IMR-90 (cell line): Measurements from ENCODE around the gene TRIM4. TPM values are rescaled to one million over a fixed set of nuclear protein-coding genes. Genes with fewer than 3 reads are reported as not detected.

Source experiments
- ATAC-seq: fragments of 200-7000 bp; cut with Tn5 transposase; 2 replicates; pipeline ENCODE4 v1.9.1; 2020; ENCODE audit warnings: low read depth, mild to moderate bottlenecking, moderate library complexity
- BruUV-seq: library from RNA; stranded (reverse); fragments of 400-500 nt; replicated peaks from 2 replicates; lab custom pipeline; 2021; lab: Mats Ljungman, UMichigan
- CTCF ChIA-PET: fragments of 300-600 bp; formaldehyde crosslinking; extraction: SDS; loops from one replicate; lab custom pipeline; 2021; ENCODE audit warnings: antibody characterized with exemption; lab: Yijun Ruan, JAX
- POLR2A ChIA-PET: fragments of 300-600 bp; sonication (Branson Sonifier 250); formaldehyde crosslinking; loops from one replicate; lab custom pipeline; 2022; ENCODE audit warnings: antibody characterized with exemption; ENCODE audit not compliant: unreplicated experiment; lab: Charles Lee
- DNase-seq: peaks from one replicate; pipeline ENCODE4 v3.0.0; 2013
- H2AFZ ChIP-seq: replicated peaks from 2 replicates; pipeline ENCODE3; 2013; ENCODE audit warnings: low read length, mild to moderate bottlenecking; ENCODE audit not compliant: poor library complexity
- H2AK5ac ChIP-seq: 2 replicates; pipeline ENCODE4 v1.6.1; 2013; ENCODE audit warnings: low read depth, low read length, inconsistent platforms
- H2AK9ac ChIP-seq: replicated peaks from 2 replicates; pipeline ENCODE3; 2013; ENCODE audit warnings: mild to moderate bottlenecking, low read depth, low read length, moderate library complexity; ENCODE audit not compliant: poor library complexity
- H2BK120ac ChIP-seq: 2 replicates; pipeline ENCODE4 v1.6.1; 2013; ENCODE audit warnings: low read depth, low read length, inconsistent platforms
- H2BK15ac ChIP-seq: 3 replicates; pipeline ENCODE4 v1.6.1; 2013; ENCODE audit warnings: low read depth, low read length, inconsistent platforms
- H2BK20ac ChIP-seq: 2 replicates; pipeline ENCODE4 v1.6.1; 2013; ENCODE audit warnings: low read depth, mild to moderate bottlenecking, inconsistent platforms, low read length, moderate library complexity
- H2BK5ac ChIP-seq: 2 replicates; pipeline ENCODE4 v1.6.1; 2013; ENCODE audit warnings: mild to moderate bottlenecking, low read depth, low read length, inconsistent platforms; ENCODE audit not compliant: poor library complexity, severe bottlenecking
- H3K14ac ChIP-seq: replicated peaks from 2 replicates; pipeline ENCODE4 v1.6.1; 2013; ENCODE audit warnings: low read depth, low read length, inconsistent platforms
- H3K18ac ChIP-seq: 2 replicates; pipeline ENCODE4 v1.6.1; 2013; ENCODE audit warnings: low read depth, low read length, control low read depth
- H3K23ac ChIP-seq: 2 replicates; pipeline ENCODE4 v1.6.1; 2013; ENCODE audit warnings: low read depth, low read length, inconsistent platforms
- H3K27ac ChIP-seq: 2 replicates; pipeline ENCODE4 v1.5.1; 2013; ENCODE audit warnings: mild to moderate bottlenecking, control low read depth, low read length; ENCODE audit not compliant: insufficient read depth
- H3K27me3 ChIP-seq: 2 replicates; pipeline ENCODE4 v1.6.1; 2013; ENCODE audit warnings: low read length; ENCODE audit not compliant: control insufficient read depth, insufficient read depth
- H3K36me3 ChIP-seq: 2 replicates; pipeline ENCODE4 v1.6.1; 2013; ENCODE audit warnings: low read length, mixed read lengths; ENCODE audit not compliant: control insufficient read depth, insufficient read depth
- H3K4ac ChIP-seq: 2 replicates; pipeline ENCODE4 v1.6.1; 2013; ENCODE audit warnings: low read depth, low read length, inconsistent platforms
- H3K4me1 ChIP-seq: 2 replicates; pipeline ENCODE4 v1.6.1; 2013; ENCODE audit warnings: low read length, mixed read lengths; ENCODE audit not compliant: control insufficient read depth, insufficient read depth
- H3K4me2 ChIP-seq: 2 replicates; pipeline ENCODE4 v1.6.1; 2013; ENCODE audit warnings: low read depth, mild to moderate bottlenecking, control low read depth, low read length, moderate library complexity
- H3K4me3 ChIP-seq: 2 replicates; pipeline ENCODE4 v1.5.1; 2013; ENCODE audit warnings: low read depth, mild to moderate bottlenecking, control low read depth, low read length, moderate library complexity; ENCODE audit not compliant: insufficient read depth
- H3K56ac ChIP-seq: 2 replicates; pipeline ENCODE4 v1.6.1; 2013; ENCODE audit warnings: low read length, inconsistent platforms; ENCODE audit not compliant: insufficient read depth; ENCODE audit errors: extremely low read depth
- H3K79me1 ChIP-seq, 2 experiments: 2 replicates each; pipeline ENCODE4 v1.6.1; 2013; ENCODE audit warnings: low read length in 2 of 2, inconsistent platforms in 1 of 2, low read depth in 1 of 2
- H3K9ac ChIP-seq: 2 replicates; pipeline ENCODE4 v1.6.1; 2013; ENCODE audit warnings: low read depth, low read length, control low read depth
- H3K9me1 ChIP-seq: 2 replicates; pipeline ENCODE4 v1.6.1; 2013; ENCODE audit warnings: low read length, inconsistent platforms; ENCODE audit not compliant: insufficient read depth
- H3K9me3 ChIP-seq: 2 replicates; pipeline ENCODE4 v1.6.1; 2013; ENCODE audit warnings: low read length; ENCODE audit not compliant: control insufficient read depth, insufficient read depth
- H4K20me1 ChIP-seq: 2 replicates; pipeline ENCODE4 v1.6.1; 2013; ENCODE audit warnings: low read length, inconsistent platforms; ENCODE audit not compliant: insufficient read depth
- H4K5ac ChIP-seq: 2 replicates; pipeline ENCODE4 v1.6.1; 2013; ENCODE audit warnings: mild to moderate bottlenecking, low read depth, low read length, control low read depth
- H4K8ac ChIP-seq, 2 experiments: 2 replicates each; pipeline ENCODE4 v1.6.1; 2013; ENCODE audit warnings: low read depth in 2 of 2, low read length in 2 of 2, control low read depth in 1 of 2, inconsistent platforms in 1 of 2
- H4K91ac ChIP-seq: 2 replicates; pipeline ENCODE4 v1.6.1; 2013; ENCODE audit warnings: low read depth, low read length, inconsistent platforms; ENCODE audit not compliant: insufficient read depth
- CTCF ChIP-seq: conservative IDR thresholded peaks from 2 replicates; pipeline ENCODE4 v1.5.1; 2012; ENCODE audit warnings: mild to moderate bottlenecking, low read depth, low read length, improper control_type of control experiment
- FOS ChIP-seq: fragments of 150-350 bp; IDR thresholded peaks from 2 replicates; pipeline ENCODE4 v1.6.1; 2016; ENCODE audit warnings: low read depth, low read length
- POLR2A ChIP-seq: IDR thresholded peaks from 2 replicates; pipeline ENCODE4 v1.6.1; 2012; ENCODE audit warnings: mild to moderate bottlenecking, low read depth, low read length
- RAD21 ChIP-seq: IDR thresholded peaks from 2 replicates; pipeline ENCODE4 v1.6.1; 2012; ENCODE audit warnings: low read length, improper control_type of control experiment
- WGBS, 2 experiments: methylation state at CpG; one replicate each; pipeline versions ENCODE4 v1.1.5 to v1.1.7; 2013; ENCODE audit warnings: missing lambda C conversion rate in 2 of 2; ENCODE audit not compliant: insufficient read length in 1 of 2; ENCODE audit errors: extremely low coverage in 2 of 2; 5-methylcytosine and 5-hydroxymethylcytosine counted together
- dilution Hi-C: fragments of 300-500 bp; cut with HindIII; formaldehyde crosslinking; loops from one replicate; pipeline ENCODE4 v1.14.3; 2018; ENCODE audit warnings: low sequenced_read_pairs; ENCODE audit not compliant: unreplicated experiment
- in situ Hi-C: fragments of 300-500 bp; cut with MboI; formaldehyde crosslinking; loops from 3 replicates; pipeline ENCODE4 v1.14.3; 2019; ENCODE audit warnings: low sequenced_read_pairs, inconsistent platforms, mixed read lengths
- intact Hi-C: fragments of 100-400 bp; cut with micrococcal nuclease; formaldehyde crosslinking; loops from 2 replicates; pipeline ENCODE4 v1.10.0; 2022
- polyA plus RNA-seq, 3 experiments: library from polyadenylated mRNA; depleted of rRNA; stranded (reverse); fragments of >200 nt; gene quantifications; 2 replicates each; pipeline ENCODE4 v1.2.3, GENCODE V29; 2012; ENCODE audit warnings: low replicate concordance in 1 of 3
- total RNA-seq: library from RNA; depleted of rRNA; stranded (reverse); fragments of >200 nt; gene quantifications from 2 replicates; pipeline ENCODE4 v1.2.3, GENCODE V29; 2012

The TRIM4 gene
- total and polyA plus RNA-seq, 2 of the 4 experiments (the other 2 are of a cell fraction) = 10.6 to 13.4 TPM

GRCh38 chr7:99929730-99930053 is 10.4 kb upstream of the TRIM4 start:
- Histone ChIP-seq H3K4me3 (no peak overlapping the region), H3K27ac (no peak overlapping the region), H2BK120ac (no peak overlapping the region), H3K9me3 (no peaks in the 10 kb centered on the region), H3K36me3 (no peaks in the 10 kb centered on the region), H2BK15ac (no peak overlapping the region), H3K4me2 (peak overlapping the region; percentile 56), H4K5ac (no peak overlapping the region), H3K79me1 (no peaks in the 10 kb centered on the region), H3K18ac (no peak overlapping the region), H2AK9ac (no peak overlapping the region), H4K20me1 (no peaks in the 10 kb centered on the region), H3K23ac (no peak overlapping the region), H2AFZ (peak overlapping the region; percentile 61), H3K9me1 (no peaks in the 10 kb centered on the region), H3K27me3 (peaks cover 26% of the 10 kb centered on the region), H2AK5ac (no peak overlapping the region), H3K56ac (no peak overlapping the region; the same call in 1 of the 2 replicates), H4K8ac (no peak overlapping the region), H3K4me1 (no peaks in the 10 kb centered on the region), H3K4ac (no peak overlapping the region), H2BK20ac (no peak overlapping the region), H3K9ac (0 out of 2 replicates have a peak overlapping the region, but pooled peaks have one; percentile 32), H2BK5ac (no peak overlapping the region), H3K14ac (0 out of 2 replicates have a peak overlapping the region, but pooled peaks have one; percentile 35), H4K91ac (no peak overlapping the region)
- ChIA-PET POLR2A (interaction anchor here (0.5 kb wide), 1 partner anchor 34 kb away, joined by 6 read pairs; no protein-coding TSS in a partner anchor), CTCF (interaction anchor here (1.4 kb wide), 1 partner anchor 8 kb away, joined by 5 read pairs; no protein-coding TSS in a partner anchor)
- BruUV-seq = no TSS peak
- no CpG with 5 or more reads among the region's 2 CpGs for WGBS, 2 experiments
- intact Hi-C loops = loop anchor here (10.0 kb wide), 1 partner anchor 125 kb away; no protein-coding TSS in a partner anchor
- DNase-seq (no peak), ATAC-seq (no peak; the same call in 1 of the 2 replicates)
- in situ Hi-C loops = no loop called here
- TF ChIP-seq RAD21 (no peak), FOS (no peak), CTCF (no peak), POLR2A (no peak)
- dilution Hi-C loops = no loop called here
